Activated gamma-delta T cell treated with Interleukin-2 at 50 U/mL for 16 hours (primary cell): ENCODE results near the gene GPR157.
A peak's percentile ranks its signal among the peaks of the same experiment; 100 is the strongest.
"Not testable (repeated sequence)": the region's sequence is repeated elsewhere in the genome, so short reads cannot be mapped to it uniquely, and the experiment has no call there.

ENCODE experiments used
- DNase-seq: peaks from one replicate; pipeline ENCODE4 v3.0.0-alpha.2; 2020

Gene GPR157

GRCh38 chr1:9145021-9145668 lies 16.2 kb upstream of the GPR157 start:
- DNase-seq = no peak

DNA sequence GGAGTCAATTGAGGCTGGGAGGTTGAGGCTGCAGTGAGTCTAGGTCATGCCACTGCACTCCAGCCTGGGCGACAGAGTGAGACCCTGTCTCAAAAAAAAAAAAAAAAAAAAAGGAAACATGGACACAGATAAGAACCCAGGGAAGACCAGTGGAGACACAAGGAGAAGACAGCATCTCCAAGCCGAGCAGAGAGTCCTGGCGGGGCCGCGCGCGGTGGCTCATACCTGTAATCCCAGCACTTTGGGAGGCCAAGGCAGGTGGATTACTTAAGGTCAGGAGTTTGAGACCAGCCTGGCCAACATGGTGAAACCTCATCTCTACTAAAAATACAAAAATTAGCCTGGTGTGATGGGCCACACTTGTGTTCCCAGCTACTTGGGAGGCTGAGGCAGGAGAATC lies 15.6 kb upstream of the GPR157 start:
- not testable (repeated sequence) for DNase-seq

- DNase-seq = no peak
Observed at GRCh38 chr1:9143250-9143649, 14.3 kb upstream of the GPR157 start.

DNA sequence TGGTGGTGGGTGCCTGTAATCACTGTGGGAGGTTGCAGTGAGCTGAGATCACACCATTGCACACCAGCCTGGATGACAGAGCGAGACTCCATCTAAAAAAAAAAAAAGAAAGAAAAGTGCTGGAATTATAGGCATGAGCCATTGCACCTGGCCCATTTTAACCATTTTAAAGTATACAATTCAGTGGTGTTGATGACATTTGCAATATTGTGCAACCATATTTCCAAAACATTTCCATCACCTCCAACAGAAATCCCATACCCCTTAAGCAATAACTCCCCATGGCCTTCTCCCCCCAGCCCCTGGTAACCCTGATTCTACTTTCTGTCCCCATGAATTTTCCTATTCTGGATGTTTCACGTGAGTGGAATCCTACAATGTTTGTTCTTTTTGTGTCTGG lies 11.0 kb upstream of the GPR157 start:
- DNase-seq = no peak

GRCh38 chr1:9136932-9137331 lies 8.0 kb upstream of the GPR157 start:
- DNase-seq = no peak

DNA sequence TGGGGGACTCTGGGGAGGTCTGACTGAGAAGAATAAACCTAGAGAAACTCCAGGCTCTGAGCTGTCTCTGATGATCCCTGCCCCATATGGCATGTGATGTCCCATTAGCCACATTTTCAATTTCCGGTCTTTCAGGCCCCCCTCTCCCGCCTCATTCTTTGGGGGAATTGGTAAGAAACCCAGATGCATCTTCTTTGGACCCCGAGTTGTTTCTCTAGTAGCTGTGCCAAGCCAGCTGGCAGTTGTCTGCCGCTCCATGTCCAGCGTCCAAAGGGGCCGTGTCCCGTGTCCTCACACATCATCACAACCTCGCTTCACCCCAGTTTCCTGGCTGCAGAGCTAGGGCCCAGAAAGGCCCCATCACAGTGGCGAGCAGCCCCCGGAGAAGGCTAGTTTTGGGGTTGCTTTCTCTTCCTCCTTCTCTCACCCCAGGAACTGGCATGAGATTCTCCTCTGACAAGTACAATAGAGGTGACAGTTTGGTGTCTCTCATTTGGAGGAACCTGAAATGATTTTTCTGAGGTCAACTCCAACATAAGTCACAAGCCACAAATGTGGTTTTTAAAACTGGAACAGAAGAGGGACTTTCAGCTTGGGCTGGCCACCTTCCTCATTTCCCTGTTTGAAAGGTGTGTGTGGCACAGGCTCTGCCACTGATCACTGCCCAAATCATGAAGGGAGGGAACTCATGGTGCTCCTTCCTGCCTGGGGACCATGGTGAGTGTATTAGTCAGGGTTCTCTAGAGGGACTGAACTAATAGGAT lies 6.4 kb upstream of the GPR157 start:
- no peak for DNase-seq

DNA sequence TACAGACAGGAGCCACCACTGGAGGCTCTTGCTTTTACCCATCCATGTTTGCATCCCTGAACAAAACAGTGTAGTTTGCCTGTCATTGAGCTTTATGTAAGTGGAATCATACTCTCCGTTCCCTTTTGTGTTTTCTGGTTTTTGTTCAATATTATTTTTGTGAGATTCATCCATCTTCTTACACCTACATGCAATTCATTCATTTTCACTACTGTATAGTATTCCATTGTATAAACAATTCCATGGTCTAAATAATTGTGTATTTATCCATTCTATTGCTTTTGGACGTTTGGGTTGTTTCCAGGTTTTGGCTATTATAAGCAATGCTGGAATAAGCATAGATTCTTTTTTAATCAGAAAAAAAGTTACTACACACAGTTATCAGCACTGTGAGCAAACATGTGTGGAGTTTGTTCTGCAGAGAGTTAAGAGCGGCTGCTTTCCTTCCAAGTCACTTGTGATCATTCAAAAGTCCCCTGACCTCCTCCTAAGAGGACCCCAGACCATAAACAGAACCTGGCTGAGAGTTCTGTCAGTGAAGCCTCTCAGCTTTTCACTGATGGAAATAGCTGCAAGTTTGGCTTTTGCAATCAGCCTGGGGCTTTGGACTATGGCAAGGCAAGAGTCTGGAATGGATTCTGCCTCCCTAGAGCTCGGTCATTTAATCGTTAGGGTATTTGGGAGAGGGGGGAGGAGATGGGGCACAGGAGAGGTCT lies 5.1 kb upstream of the GPR157 start:
- DNase-seq = no peak

DNA sequence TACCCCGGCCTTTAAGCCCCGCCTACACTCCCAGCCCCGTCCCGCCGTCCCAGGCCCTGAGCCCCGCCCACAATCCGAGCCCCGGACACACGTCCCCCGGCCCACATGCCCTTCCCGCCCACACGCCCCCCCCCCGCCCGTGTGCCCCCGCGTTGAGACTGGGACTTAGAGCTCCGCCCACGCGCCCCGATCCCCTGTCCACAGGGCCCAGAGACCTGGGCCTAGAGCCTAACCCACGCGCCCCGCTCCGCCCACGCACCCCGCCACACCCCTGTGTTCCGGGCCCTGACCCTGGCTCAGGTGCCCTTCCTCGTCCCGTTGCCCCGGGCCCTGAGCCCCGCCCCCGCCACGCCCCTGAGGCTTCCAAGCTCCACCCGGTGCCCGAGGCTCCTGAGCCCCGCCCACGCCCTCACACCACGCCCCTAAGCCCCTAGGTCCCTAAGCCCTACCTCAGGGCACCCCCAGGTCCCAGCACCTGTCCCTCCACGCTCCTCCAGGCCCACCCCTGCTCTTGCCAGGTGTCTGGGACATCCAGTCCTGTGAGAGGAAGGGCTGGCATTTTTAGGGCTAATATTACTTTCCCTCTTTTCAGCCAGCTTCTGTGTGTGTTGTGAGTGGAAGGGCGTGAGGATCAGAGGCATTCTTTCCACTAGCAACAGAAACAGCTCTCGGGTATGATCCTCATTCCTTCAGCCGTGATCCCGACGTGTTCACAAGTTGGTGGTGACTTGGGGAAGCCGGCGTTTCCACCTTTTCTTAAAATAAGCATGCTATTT lies 552 bp upstream of the GPR157 start:
- peak; percentile 83 for DNase-seq

DNA sequence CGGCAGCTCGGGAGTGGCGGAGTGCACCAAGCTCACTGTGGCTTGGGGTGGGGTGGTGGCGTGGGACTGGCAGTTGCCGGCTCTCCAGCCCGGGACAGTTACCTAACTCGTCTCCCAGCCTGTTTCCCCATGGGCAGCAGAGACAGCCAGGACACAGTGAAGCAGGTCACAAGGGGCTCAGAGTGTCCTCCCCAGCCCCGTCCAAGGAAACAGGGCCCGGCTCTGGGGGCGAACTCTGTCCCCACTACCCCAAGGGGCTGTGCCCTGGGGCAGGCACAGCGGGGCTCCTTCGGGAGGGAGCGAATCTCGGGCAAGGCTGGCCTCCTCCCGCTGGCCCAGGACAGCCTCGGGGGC lies 759 bp downstream of the GPR157 start:
- no peak for DNase-seq

DNA sequence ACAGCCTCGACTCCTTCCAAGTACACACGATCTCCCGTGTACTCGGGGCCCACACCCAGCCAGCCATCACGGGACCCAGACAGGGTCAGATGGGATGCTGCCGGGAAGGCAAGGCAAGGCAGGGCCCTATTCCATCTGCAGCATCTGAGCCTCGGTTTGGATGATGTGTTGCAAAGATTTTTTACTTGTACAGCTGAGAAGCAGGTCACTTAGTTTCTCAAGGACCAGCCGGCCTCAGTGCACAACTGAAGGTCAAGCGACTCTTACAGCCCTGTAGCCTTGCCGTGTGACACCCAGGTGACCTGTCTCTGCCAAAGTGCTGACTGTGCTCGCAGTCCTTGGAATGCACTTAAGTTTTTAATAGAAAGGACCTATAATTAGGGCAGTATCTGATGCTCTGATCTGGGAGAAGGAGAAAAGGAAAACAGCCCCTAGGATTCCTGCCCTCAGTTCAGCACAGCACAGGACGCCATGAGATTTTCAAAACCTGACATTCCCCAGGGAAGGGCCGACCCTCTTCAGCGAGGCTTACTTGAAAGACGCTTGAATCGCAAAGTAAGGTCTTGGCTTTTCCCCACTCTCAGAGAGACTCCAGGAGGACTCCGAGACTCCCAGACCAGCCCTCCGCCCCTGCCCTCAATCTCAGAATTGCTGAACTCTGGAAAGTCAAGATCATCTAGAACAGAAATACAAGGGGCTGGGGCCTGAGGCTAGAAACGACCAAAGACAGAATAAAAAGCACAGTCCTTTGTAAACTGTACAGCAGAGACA lies 1.3 kb downstream of the GPR157 start:
- DNase-seq = no peak

- DNase-seq = no peak
Observed at GRCh38 chr1:9126511-9126910, 2.4 kb downstream of the GPR157 start.

DNA sequence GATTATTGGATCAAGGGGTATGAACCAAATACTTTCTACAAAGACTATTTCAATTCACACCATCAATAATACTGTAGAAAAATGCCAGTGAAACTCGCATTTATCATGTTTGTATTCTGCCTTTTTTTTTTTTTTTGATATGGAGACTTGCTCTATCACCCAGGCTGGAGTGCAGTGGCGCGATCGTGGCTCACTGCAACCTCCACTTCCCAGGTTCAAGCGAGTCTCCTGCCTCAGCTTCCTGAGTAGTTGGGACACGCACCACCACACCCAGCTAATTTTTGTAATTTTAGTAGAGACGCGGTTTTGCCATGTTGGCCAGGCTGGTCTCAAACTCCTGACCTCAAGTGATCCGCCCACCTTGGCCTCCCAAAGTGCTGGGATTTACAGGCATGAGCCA lies 3.1 kb downstream of the GPR157 start:
- DNase-seq = not testable (repeated sequence)

DNA sequence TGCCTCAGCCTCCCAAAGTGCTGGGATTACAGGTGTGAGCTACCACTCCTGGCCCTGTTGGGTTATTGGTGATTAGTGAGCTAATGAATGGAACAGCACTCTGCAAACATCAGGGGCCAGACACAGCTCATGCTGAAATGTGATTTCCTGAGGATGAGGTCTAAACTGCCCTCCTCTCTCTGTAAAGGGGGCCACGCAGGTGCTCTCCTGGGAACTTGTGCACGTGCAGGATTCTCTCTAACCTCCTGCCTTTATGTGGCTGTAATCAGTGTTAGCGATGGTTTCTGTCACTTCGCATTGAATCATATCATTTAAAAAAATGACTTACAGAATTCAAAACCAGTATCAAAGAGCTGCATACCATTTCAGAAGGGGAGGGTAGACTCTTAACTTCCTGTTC lies 3.6 kb downstream of the GPR157 start:
- DNase-seq = no peak

GRCh38 chr1:9124389-9124788 lies 4.5 kb downstream of the GPR157 start:
- DNase-seq = not testable (repeated sequence)

DNA sequence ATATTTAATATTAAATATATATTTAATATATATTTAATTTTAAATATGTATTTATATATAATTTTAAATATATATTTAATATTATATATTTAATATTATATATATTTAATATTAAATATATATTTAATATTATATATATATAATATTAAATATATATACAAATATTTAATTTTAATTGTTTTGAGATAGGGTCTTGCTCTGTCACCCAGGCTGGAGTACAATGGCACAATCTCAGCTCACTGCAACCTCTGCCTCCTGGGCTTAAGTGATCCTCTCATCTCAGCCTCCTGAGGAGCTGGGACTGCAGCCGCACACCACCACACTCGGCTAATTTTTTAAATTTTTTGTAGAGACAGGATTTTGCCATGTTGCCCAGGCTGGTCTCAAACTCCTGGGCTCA lies 5.2 kb downstream of the GPR157 start:
- not testable (repeated sequence) for DNase-seq

DNA sequence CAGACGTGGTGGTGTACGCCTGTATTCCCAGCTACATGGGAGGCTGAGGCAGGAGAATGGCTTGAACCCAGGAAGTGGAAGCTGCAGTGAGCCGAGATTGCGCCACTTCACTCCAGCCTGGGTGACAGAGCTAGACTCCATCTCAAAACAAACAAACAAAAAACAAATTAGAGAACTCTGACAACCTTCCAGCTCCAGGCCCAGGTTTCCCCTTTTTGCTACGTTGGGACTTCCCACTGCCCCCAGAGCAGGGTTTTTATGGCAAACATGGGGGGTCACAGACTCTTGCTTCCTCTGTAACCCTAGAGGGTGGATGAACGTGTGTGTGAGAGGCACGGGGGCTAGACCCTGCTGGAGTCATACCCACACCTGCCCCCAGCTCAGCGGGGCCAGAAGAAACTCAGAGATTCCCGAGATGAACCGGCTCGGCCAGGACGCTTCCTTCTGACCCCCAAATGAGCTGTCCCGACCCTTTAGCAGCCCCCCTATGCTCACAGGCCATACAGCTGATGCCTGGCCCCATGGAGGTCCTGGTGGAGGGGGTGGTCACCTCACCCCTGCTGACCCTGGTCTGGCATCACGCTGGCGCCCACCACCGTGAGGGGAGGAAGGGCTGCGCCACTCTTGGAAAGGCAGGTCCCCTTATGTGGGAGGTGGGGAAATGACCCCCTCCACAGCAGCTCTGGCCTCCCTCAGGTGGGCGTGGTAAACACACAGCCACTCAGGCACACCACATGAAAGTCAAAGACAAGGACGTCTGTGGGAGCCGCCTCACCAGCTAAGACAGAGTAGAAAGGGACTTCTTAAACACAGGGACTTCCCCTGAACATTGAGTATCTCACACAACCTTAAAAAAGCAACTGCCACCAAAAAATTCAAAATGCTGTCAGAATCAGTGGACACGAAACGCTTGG lies 7.1 kb downstream of the GPR157 start:
- peak; percentile 22 for DNase-seq

- DNase-seq = no peak
Observed at GRCh38 chr1:9120312-9120958, 8.5 kb downstream of the GPR157 start.

- no peak for DNase-seq
Observed at GRCh38 chr1:9119745-9120144, 9.2 kb downstream of the GPR157 start.

- DNase-seq = no peak
Observed at GRCh38 chr1:9118186-9118585, 10.7 kb downstream of the GPR157 start.

DNA sequence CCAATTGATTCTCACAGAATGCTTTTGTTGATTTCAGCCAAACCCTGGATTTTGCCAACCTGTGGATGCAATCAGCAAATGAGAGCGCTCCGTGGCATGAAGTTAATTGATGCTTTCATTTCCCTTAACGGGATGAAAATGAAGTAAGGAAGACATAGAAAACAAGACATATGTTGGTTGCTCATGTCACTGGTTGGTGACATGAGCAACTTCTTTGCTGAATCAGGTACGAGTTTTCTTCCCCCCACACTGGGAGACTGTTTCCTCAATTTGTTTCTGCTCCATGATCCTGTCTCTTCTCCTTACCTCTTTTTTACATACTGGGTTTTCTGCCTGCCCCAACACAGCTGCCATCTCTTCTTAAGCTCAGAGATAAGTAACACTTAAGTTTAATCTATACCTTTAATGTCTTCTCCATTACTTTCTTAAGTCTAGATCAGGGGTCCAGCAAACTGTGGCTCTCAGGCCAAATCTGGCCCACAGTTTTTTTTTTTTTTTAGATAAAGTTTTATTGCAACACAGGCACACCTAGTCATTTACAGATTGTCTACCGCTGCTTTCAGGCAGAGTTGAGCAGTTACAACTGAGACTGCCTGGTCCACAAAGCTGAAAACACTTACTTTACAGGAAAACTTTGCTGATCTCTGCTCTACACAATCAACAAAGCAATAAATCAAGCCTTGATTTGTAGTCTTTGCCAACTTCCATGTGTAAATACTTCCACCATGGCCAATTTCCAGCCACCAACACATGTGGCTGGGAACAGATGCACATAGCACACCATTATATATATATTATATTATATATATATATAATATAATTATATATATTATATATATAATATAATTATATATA lies 13.3 kb downstream of the GPR157 start:
- no peak for DNase-seq
